Measurements from ENCODE around the gene FASLG.
"Not testable (repeated sequence)": the region's sequence is repeated elsewhere in the genome, so short reads cannot be mapped to it uniquely, and the experiment has no call there.

FASLG gene

DNA sequence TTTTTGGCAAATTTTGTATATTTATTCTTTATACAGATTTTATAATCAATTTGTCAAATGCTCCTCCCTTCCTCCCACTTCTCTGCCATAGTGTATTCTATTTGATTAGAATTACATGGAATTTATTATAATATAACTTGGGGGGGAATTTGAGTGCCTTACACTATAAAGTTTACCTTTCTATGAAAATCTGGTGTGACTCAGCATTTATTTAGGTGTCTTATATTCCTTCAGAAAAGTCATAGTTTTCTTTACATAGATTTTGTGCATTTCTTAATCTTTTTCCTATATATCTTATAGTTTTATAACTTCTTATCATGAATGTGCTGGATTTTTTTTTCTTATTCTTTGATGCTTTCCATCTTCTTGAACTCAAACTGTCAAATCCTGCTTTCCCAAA is 21.3 kb downstream of the FASLG start:
- Histone ChIP-seq H3K9ac (ENCODE audit: insufficient read length, low read depth) (no peak overlapping the region), H3K27me3 (ENCODE audit: insufficient read depth, insufficient read length) (no peaks in the 10 kb centered on the region), H3K9me3 (ENCODE audit: insufficient read depth, low read length) (no peaks in the 10 kb centered on the region), H3K4me3 (ENCODE audit: insufficient read length, low read depth) (no peak overlapping the region), H3K4me1 (ENCODE audit: insufficient read depth, insufficient read length) (no peaks in the 10 kb centered on the region), H3K36me3 (ENCODE audit: insufficient read depth, insufficient read length, low read length) (no peaks in the 10 kb centered on the region)
- no peak for DNase-seq (ENCODE audit: low read depth, low spot score)
- no peak for TF ChIP-seq ZNF274 (IDR thresholded peaks at IDR 0.05; ENCODE audit: low read depth, low read length)
- TF ChIP-seq YY1 (IDR thresholded peaks at IDR 0.05; ENCODE audit: insufficient read depth, insufficient read length): no peak
- no peak for TF ChIP-seq SUZ12 (IDR thresholded peaks at IDR 0.05; ENCODE audit: extremely low read depth, insufficient read depth, insufficient read length)

DNA sequence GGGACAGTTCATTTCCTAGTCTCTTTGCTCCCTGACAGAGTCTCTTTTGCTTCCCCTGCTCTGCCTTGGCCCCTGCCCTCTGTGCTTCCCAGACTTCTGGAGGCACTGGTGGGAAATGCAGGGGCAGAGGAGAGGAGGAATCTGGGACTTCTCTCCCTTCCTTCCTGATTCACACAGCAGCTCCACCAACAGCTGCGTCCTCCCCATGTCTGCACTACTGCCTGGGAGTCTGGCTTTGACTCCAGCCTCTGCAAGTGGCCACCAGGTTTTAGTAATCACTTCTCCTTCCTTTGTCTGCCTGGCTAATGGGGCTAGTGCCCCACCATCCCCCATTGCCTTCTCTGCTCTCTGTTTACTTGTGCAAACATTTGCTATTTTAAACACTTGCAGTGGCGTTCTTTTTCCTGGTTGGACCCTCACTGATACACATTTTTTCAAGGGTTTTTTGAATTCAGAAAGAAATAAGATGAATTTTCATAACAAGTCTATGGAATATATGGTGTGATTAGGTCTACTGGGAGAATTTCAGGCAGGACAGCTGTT is 21.9 kb downstream of the FASLG start:
- no peak for DNase-seq (ENCODE audit: low read depth, low spot score)
- H3K4me1 ChIP-seq (ENCODE audit: insufficient read depth, insufficient read length): no peaks in the 10 kb centered on the region

DNA sequence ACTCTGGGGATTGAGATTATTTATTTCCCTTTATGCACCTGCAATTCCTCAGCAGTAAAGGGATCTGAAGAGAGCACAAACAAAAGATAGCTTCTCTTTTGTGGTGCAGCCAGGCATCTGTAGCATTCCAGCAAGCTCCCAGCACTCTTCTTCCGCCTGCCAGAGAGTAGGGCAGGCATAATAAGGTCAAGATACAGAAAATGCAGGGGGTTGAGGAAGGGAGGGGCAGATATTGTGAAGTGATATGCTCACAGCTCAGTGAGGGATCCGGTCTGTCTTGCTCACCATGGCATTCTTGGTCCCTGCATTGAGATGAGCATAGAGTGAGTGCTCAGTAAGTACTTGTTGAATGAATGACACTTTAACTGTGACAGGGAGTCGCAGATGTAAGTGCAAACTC is 23.9 kb downstream of the FASLG start:
- no peak overlapping the region for H3K4me3 ChIP-seq (ENCODE audit: insufficient read length, low read depth)
- no peaks in the 10 kb centered on the region for H3K27me3 ChIP-seq (ENCODE audit: insufficient read depth, insufficient read length)
- no peaks in the 10 kb centered on the region for H3K36me3 ChIP-seq (ENCODE audit: insufficient read depth, insufficient read length, low read length)
- TF ChIP-seq ZNF274 (IDR thresholded peaks at IDR 0.05; ENCODE audit: low read depth, low read length) (no peak), YY1 (IDR thresholded peaks at IDR 0.05; ENCODE audit: insufficient read depth, insufficient read length) (no peak), SUZ12 (IDR thresholded peaks at IDR 0.05; ENCODE audit: extremely low read depth, insufficient read depth, insufficient read length) (no peak)
- peak; percentile 25 for DNase-seq (ENCODE audit: low read depth, low spot score)
- no peaks in the 10 kb centered on the region for H3K9me3 ChIP-seq (ENCODE audit: insufficient read depth, low read length)
- no peak overlapping the region for H3K9ac ChIP-seq (ENCODE audit: insufficient read length, low read depth)
- no peaks in the 10 kb centered on the region for H3K4me1 ChIP-seq (ENCODE audit: insufficient read depth, insufficient read length)

More for the DNA sequence above, 21.9 kb downstream of the FASLG start:
- Histone ChIP-seq H3K27me3 (ENCODE audit: insufficient read depth, insufficient read length) (no peaks in the 10 kb centered on the region), H3K9ac (ENCODE audit: insufficient read length, low read depth) (no peak overlapping the region), H3K36me3 (ENCODE audit: insufficient read depth, insufficient read length, low read length) (no peaks in the 10 kb centered on the region), H3K9me3 (ENCODE audit: insufficient read depth, low read length) (no peaks in the 10 kb centered on the region), H3K4me3 (ENCODE audit: insufficient read length, low read depth) (no peak overlapping the region)
- TF ChIP-seq SUZ12 (IDR thresholded peaks at IDR 0.05; ENCODE audit: extremely low read depth, insufficient read depth, insufficient read length) (no peak), YY1 (IDR thresholded peaks at IDR 0.05; ENCODE audit: insufficient read depth, insufficient read length) (no peak), ZNF274 (IDR thresholded peaks at IDR 0.05; ENCODE audit: low read depth, low read length) (no peak)

DNA sequence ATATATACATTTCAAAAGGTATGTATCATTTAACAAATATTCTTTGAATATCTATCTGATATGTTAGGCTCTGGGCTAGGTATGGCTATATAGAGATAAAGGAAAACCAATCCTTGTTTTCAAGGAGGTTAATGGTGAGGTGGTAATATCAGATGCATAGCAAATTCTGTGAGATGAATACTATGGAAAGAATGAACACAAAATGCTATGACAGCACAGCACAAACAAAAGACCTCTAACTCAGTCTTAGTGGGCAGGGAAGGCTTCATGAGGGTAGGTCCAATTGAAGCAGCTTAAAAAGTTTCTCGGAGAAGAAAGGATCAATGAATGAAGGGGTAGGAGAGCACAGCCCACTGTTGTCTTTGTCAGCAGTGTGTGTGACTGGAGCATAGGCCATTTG is 27.2 kb downstream of the FASLG start:
- no peaks in the 10 kb centered on the region for H3K9me3 ChIP-seq (ENCODE audit: insufficient read depth, low read length)
- no peak overlapping the region for H3K4me3 ChIP-seq (ENCODE audit: insufficient read length, low read depth)
- no peak for DNase-seq (ENCODE audit: low read depth, low spot score)
- H3K4me1 ChIP-seq (ENCODE audit: insufficient read depth, insufficient read length): no peaks in the 10 kb centered on the region
- H3K36me3 ChIP-seq (ENCODE audit: insufficient read depth, insufficient read length, low read length): no peaks in the 10 kb centered on the region
- no peaks in the 10 kb centered on the region for H3K27me3 ChIP-seq (ENCODE audit: insufficient read depth, insufficient read length)
- TF ChIP-seq YY1 (IDR thresholded peaks at IDR 0.05; ENCODE audit: insufficient read depth, insufficient read length): no peak
- no peak for TF ChIP-seq SUZ12 (IDR thresholded peaks at IDR 0.05; ENCODE audit: extremely low read depth, insufficient read depth, insufficient read length)
- TF ChIP-seq ZNF274 (IDR thresholded peaks at IDR 0.05; ENCODE audit: low read depth, low read length): no peak
- no peak overlapping the region for H3K9ac ChIP-seq (ENCODE audit: insufficient read length, low read depth)

DNA sequence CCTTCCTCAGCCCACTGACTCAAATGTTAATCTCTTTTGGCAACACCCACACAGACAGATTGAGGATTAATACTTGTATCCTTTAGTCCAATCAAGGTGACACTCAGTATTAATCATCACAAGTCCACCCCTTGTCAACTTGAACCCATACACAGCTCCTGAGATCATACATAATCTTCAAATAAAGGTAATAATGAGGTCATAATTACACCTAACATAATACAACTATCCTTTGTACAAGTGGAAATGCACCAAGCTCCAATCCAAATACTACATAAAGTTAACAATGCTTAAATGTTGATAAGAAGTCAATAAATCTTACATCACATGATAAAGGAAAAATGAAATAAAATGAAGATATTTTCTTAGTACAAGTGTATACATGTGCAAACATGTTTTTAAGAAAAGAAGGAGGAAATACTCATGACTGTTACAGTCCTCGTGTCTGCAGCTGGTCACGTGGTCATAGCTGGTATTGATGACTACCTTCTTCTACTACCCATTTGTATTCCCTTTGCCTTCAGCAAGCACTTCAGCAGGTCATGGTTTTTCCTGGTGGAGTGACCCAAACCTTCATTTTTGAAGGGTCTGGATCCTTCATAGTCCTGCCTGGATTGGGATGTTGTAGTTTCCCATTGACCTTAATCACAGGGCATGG is 29.7 kb downstream of the FASLG start:
- H3K9me3 ChIP-seq (ENCODE audit: insufficient read depth, low read length); DNase-seq (ENCODE audit: low read depth, low spot score); H3K9ac ChIP-seq (ENCODE audit: insufficient read length, low read depth); H3K4me1 ChIP-seq (ENCODE audit: insufficient read depth, insufficient read length); H3K27me3 ChIP-seq (ENCODE audit: insufficient read depth, insufficient read length); H3K36me3 ChIP-seq (ENCODE audit: insufficient read depth, insufficient read length, low read length); H3K4me3 ChIP-seq (ENCODE audit: insufficient read length, low read depth): not testable (repeated sequence)

DNA sequence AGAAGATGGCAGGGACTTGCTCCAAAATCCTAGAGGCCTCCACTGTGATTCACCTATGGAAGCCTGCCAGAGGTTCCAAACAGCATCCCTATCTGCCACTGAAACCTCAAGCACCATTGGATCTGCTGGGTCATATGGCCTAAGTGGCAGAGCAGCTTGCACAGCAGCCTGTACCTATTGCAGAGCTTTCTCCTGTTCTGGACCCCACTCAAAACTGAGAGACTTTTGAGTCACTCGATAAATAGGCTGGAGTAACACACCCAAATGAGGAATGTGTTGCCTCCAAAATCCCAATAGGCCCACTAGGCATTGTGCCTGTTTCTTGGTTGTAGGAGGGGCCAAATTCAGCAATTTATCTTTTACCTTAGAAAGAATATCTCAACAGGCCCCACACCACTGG is 32.0 kb downstream of the FASLG start:
- DNase-seq (ENCODE audit: low read depth, low spot score); H3K27me3 ChIP-seq (ENCODE audit: insufficient read depth, insufficient read length); H3K9me3 ChIP-seq (ENCODE audit: insufficient read depth, low read length); H3K4me3 ChIP-seq (ENCODE audit: insufficient read length, low read depth); H3K4me1 ChIP-seq (ENCODE audit: insufficient read depth, insufficient read length); H3K36me3 ChIP-seq (ENCODE audit: insufficient read depth, insufficient read length, low read length); H3K9ac ChIP-seq (ENCODE audit: insufficient read length, low read depth): not testable (repeated sequence)

DNA sequence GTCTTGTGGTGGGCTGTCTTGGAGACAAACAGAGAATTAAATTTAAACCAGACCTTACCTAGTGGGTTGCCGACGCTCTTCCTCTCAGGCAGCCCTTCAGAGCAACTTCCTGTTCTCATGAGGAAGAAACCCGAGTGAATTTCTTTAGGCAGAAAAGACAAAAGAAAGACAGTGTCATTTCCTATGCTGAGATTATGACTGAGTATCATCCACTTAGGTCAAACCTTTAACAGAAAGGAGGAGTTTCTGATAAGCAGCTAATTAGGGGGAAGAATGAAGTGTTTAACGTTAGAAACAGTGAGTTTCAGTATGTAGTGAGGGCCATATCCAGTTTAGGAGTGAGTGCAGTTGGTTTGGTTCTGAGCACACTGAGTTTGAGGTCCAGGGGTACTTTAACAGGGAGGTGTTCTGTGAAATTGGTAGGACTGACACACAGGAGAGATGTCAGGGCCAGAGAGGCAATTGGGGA is 38.7 kb downstream of the FASLG start:
- TF ChIP-seq ZNF274 (IDR thresholded peaks at IDR 0.05; ENCODE audit: low read depth, low read length) (no peak), SUZ12 (IDR thresholded peaks at IDR 0.05; ENCODE audit: extremely low read depth, insufficient read depth, insufficient read length) (no peak), YY1 (IDR thresholded peaks at IDR 0.05; ENCODE audit: insufficient read depth, insufficient read length) (no peak)
- Histone ChIP-seq H3K9me3 (ENCODE audit: insufficient read depth, low read length) (no peaks in the 10 kb centered on the region), H3K27me3 (ENCODE audit: insufficient read depth, insufficient read length) (no peaks in the 10 kb centered on the region), H3K4me3 (ENCODE audit: insufficient read length, low read depth) (no peak overlapping the region), H3K36me3 (ENCODE audit: insufficient read depth, insufficient read length, low read length) (no peaks in the 10 kb centered on the region), H3K9ac (ENCODE audit: insufficient read length, low read depth) (no peak overlapping the region), H3K4me1 (ENCODE audit: insufficient read depth, insufficient read length) (no peaks in the 10 kb centered on the region)
- DNase-seq (ENCODE audit: low read depth, low spot score): no peak

Data from NT2/D1 (cell line).